ENCODE measurements around the gene HSFX2. TPM values are rescaled to one million over a fixed set of nuclear protein-coding genes. Genes with fewer than 3 reads are reported as not detected.
"Not testable (repeated sequence)": the region's sequence is repeated elsewhere in the genome, so short reads cannot be mapped to it uniquely, and the experiment has no call there.

The HSFX2 gene
- total and polyA plus RNA-seq, 11 donors, result 0.23 to 1.3 (median 0.82) TPM; not detected in 3

DNA sequence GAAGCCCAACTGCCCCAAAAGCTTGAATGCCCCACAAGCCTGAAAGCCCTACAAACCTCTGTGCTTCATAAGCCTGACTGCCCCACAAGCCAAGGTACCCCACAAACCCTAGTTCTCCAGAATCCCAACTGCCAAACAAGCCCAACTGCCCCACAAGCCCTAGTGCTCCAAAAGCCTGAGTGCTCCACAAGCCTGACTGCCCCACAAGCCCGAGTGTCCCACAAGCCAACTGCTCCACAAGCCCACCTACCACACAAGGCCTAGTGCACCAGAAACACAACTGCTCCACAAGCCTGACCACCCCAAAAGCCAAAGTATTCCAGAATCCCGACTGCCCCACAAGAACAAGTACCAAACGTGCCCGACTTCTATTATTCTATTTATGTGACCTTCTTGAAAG, 31.8 kb downstream of the HSFX2 start:
- intact Hi-C loops (cut with DNase I), result loop anchor here in 1 of 10 donors (10.0 kb wide), 1 partner anchor 71 kb away; the partner anchor contains the start of gene TMEM185A
- no peaks in the 10 kb centered on the region for H3K36me3 ChIP-seq
- WGBS, 4 donors, result 80 to 95% (median 85%) methylated on average over 4 of the region's 4 CpGs; no CpG with 5 or more reads in 1 of the 4 donors
- no peak overlapping the region for H3K4me3 ChIP-seq
- no peaks in the 10 kb centered on the region for H3K9me3 ChIP-seq
- H3K4me1 ChIP-seq, result peaks cover 0 to 2% (median 0%) of the 10 kb centered on the region in 12 donors
- DNase-seq (no peak), ATAC-seq (no peak)
- TF ChIP-seq, protein P1, sequence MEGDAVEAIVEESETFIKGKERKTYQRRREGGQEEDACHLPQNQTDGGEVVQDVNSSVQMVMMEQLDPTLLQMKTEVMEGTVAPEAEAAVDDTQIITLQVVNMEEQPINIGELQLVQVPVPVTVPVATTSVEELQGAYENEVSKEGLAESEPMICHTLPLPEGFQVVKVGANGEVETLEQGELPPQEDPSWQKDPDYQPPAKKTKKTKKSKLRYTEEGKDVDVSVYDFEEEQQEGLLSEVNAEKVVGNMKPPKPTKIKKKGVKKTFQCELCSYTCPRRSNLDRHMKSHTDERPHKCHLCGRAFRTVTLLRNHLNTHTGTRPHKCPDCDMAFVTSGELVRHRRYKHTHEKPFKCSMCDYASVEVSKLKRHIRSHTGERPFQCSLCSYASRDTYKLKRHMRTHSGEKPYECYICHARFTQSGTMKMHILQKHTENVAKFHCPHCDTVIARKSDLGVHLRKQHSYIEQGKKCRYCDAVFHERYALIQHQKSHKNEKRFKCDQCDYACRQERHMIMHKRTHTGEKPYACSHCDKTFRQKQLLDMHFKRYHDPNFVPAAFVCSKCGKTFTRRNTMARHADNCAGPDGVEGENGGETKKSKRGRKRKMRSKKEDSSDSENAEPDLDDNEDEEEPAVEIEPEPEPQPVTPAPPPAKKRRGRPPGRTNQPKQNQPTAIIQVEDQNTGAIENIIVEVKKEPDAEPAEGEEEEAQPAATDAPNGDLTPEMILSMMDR (IDR thresholded peaks at IDR 0.05), result no peak
- TF ChIP-seq POLR2A (IDR thresholded peaks at IDR 0.05), result no peak
- H3K27me3 ChIP-seq, result no peaks in the 10 kb centered on the region
- no peak overlapping the region for H3K27ac ChIP-seq

DNA sequence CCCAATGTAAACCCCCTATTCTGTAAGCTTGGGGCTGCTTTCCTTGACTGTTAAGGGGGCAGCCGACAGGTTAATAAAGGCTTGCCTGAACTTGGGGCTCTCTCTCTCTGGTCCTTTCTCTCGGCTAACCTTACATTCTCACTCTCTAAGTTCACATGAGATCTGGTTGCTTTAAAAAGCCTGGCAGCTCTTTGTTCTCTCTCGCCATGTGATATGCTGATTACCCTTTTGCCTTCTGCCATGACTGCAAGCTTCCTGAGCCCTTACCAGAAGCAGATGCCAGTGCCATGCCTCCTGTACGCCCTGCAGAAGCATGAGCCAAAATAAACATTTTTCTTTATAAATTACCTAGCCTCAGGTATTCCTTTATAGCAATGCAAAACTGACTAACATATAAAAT, 39.9 kb downstream of the HSFX2 start:
- no CpG with 5 or more reads among the region's 4 CpGs for WGBS, 4 donors
- intact Hi-C loops (cut with DNase I); DNase-seq: not testable (repeated sequence)

DNA sequence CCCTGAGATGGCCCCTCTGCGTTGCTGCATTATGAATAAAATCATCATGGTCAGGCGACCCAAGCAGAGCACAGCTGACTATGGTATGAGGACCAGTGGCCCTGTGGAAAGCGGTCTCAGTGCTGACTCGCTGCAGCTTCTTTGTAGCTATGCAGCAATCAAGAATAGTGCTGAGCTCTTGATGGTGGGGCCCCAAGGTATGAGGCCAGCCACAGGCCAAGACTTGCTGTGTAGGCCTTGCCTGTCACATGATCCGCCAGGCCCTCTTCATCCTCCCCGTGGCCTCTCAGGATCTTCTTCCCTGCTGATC, 43.2 kb downstream of the HSFX2 start:
- WGBS, 4 donors, result 97 to 100% (median 100%) methylated on average over 2 of the region's 6 CpGs; no CpG with 5 or more reads in 1 of the 4 donors
- H3K27ac ChIP-seq; intact Hi-C loops (cut with DNase I); H3K4me3 ChIP-seq; H3K36me3 ChIP-seq; H3K4me1 ChIP-seq; H3K27me3 ChIP-seq; DNase-seq; H3K9me3 ChIP-seq; ATAC-seq: not testable (repeated sequence)

More for the DNA sequence above, 39.9 kb downstream of the HSFX2 start:
- H3K4me3 ChIP-seq, H3K27me3 ChIP-seq, H3K36me3 ChIP-seq, H3K9me3 ChIP-seq, H3K4me1 ChIP-seq, H3K27ac ChIP-seq: not testable (repeated sequence)
- ATAC-seq, result peak in 2 of 4 donors; percentile 19 to 50

DNA sequence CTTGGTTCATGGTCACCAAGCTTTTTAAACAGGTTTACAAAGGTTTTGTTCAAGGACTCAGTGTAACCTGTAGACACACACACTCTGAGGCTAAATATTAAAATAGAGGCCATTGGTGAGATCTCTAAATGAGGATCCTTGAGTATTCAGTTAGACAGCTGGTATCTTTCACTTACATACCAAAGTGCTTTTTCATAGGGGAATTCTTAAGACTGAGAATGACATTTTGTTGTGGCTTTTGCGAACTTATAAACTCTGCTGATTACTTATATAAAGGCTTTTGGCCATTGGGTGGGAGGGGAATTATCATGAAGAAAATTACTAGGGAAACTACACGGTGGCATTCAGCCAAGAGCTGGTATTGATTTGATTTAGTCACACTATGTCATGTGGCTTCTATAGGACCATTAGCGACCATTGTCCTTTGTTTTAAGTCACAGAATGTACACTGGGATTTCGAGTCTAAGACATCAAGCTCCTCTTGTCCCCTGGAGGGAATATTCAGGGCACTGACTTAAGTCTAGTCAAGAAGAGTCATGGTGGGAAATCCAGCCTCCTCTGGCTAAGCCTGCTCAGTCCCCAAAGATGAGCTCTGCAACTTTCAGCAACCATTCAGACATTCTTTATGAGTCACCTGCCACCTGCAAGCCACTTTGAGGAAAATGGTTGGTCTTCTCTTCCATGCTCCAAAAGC, 43.7 kb downstream of the HSFX2 start:
- H3K27me3 ChIP-seq; intact Hi-C loops (cut with DNase I); H3K27ac ChIP-seq; DNase-seq; H3K36me3 ChIP-seq; ATAC-seq; H3K4me1 ChIP-seq; H3K4me3 ChIP-seq; H3K9me3 ChIP-seq: not testable (repeated sequence)
- WGBS, 4 donors, result no CpG with 5 or more reads among the region's 4 CpGs

DNA sequence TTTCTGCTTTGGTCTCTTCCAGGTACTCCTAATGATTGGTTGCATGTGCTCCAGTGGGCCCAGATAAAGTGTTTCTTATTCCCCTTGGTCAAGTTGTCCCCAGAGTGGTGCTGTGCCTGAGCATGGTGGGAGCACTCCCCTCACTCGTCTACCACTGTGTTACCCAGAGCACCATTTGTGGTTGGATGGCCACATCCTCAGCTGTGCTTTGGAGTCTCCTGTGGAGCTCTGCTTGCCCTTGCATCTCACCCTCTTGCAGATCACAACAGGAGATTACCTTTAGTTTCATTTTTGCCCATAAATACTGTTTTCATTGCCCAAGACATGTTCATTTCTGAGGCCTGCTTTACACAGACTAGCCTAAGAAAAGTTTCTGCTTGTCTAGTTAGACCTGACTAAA, 44.7 kb downstream of the HSFX2 start:
- H3K27ac ChIP-seq; H3K9me3 ChIP-seq; intact Hi-C loops (cut with DNase I); H3K4me1 ChIP-seq; DNase-seq; H3K27me3 ChIP-seq; H3K36me3 ChIP-seq; ATAC-seq; H3K4me3 ChIP-seq: not testable (repeated sequence)
- WGBS, 4 donors, result 71 to 100% (median 88%) methylated on average over 1 of the region's 1 CpG

DNA sequence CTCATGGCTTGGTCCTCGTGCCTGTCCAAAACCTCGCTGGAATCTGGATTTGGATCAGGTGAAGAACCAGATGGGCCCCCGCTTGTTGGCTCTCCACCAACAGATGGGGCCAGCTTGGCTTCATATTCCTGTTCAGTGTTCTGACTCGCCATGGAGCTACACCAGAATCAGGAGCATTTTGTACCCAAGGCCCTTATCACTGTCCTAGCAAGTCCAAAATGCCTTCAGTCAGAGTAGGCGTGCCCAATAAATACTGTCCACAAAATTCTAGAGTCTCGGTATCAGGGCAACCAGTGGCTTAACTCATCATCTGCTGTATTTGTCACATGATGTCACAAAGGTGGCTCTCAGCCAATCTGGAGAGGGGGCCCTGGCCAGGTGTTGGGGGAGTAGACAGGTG, 45.4 kb downstream of the HSFX2 start, which contains the start of gene HSFX3:
HSFX3 (minus strand) TSS at position 224 of the 400 bp plus-strand sequence; CDS start at position 152, 72 bp downstream.
- H3K9me3 ChIP-seq, DNase-seq, H3K4me1 ChIP-seq, H3K4me3 ChIP-seq, H3K27me3 ChIP-seq, H3K36me3 ChIP-seq, H3K27ac ChIP-seq: not testable (repeated sequence)
- WGBS, 4 donors, result 60 to 85% (median 67%) methylated on average over 1 of the region's 6 CpGs; no CpG with 5 or more reads in 1 of the 4 donors
- ATAC-seq, result peak in 1 of 4 donors; percentile 58
- intact Hi-C loops (cut with DNase I), result loop anchor here in 1 of 10 donors (10.0 kb wide), 1 partner anchor 365 kb away; no protein-coding TSS in a partner anchor

DNA sequence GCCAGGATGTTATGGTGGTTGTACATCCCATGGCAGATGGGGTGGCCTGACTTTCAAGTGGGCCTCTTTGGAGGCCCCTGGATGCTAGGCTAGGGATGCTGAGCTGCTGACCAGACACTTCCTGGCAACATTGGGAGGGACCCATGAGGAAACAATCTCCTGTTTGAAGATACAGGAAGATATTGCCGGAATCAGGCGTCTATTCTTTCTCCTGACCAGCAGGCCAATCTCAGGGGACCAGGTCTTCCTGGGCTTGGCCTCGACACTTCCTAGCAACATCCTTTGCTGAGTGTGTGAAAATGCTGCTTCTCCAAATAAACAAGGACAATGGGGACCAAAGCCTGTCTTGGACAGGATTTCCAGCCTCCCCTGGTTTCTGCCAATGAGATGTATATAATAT, 47.3 kb downstream of the HSFX2 start:
- not testable (repeated sequence) for H3K36me3 ChIP-seq, H3K9me3 ChIP-seq, H3K27me3 ChIP-seq, H3K4me1 ChIP-seq, DNase-seq, H3K4me3 ChIP-seq, H3K27ac ChIP-seq
- WGBS, 4 donors, result 17 to 71% (median 38%) methylated on average over 1 to 2 of the region's 3 CpGs; no CpG with 5 or more reads in 1 of the 4 donors
- ATAC-seq, result peak in 1 of 4 donors; percentile 52
- intact Hi-C loops (cut with DNase I), result loop anchor here in 1 of 10 donors (10.0 kb wide), 1 partner anchor 367 kb away; no protein-coding TSS in a partner anchor

DNA sequence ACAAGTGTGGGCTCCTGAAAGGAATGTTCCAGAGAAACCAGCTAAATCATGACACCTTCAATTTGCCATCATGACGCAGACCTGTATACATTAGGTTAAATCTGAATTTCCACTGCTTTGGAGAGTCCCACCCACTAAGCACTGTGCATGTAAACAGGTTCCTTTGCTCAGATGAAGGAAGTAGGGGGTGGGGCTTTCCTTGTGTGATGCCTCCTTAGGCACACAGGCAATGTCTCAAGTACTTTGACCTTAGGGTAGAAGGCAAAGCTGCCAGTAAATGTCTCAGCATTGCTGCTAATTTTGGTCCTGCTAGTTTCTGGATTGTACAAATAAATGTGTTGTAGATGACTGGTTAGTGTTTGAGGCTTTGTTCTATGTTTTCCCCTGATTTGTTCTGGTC, 48.2 kb downstream of the HSFX2 start:
- not testable (repeated sequence) for ATAC-seq, DNase-seq, H3K27ac ChIP-seq, H3K9me3 ChIP-seq, H3K27me3 ChIP-seq, H3K4me1 ChIP-seq, H3K36me3 ChIP-seq, H3K4me3 ChIP-seq
- 63 to 100% (median 90%) methylated on average over 1 of the region's 1 CpG for WGBS, 4 donors
- intact Hi-C loops (cut with DNase I), result loop anchor here in 1 of 10 donors (10.0 kb wide), 1 partner anchor 368 kb away; no protein-coding TSS in a partner anchor

Data from heart left ventricle (tissue), 16 donors.